ENCODE results near the gene APH1B.

DNA sequence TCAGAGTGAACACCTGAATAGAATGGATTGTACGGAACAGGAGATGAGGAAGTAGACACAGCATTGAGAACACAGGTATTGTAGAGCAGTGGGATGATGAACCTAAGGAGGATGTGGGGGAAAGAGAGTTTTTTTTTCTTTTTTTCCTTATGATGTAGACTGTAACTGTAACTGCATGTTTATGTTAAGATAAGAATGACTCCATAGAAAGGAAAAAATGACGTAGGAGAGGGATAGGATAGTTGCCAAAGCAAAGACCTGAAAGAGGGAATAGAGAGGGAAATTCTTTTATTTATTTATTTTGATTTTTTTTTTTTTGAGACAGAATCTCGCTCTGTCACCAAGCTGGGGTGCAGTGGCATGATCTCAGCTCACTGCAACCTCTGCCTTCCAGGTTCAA, 33.2 kb downstream of the APH1B start:
- TF ChIP-seq, protein P1, sequence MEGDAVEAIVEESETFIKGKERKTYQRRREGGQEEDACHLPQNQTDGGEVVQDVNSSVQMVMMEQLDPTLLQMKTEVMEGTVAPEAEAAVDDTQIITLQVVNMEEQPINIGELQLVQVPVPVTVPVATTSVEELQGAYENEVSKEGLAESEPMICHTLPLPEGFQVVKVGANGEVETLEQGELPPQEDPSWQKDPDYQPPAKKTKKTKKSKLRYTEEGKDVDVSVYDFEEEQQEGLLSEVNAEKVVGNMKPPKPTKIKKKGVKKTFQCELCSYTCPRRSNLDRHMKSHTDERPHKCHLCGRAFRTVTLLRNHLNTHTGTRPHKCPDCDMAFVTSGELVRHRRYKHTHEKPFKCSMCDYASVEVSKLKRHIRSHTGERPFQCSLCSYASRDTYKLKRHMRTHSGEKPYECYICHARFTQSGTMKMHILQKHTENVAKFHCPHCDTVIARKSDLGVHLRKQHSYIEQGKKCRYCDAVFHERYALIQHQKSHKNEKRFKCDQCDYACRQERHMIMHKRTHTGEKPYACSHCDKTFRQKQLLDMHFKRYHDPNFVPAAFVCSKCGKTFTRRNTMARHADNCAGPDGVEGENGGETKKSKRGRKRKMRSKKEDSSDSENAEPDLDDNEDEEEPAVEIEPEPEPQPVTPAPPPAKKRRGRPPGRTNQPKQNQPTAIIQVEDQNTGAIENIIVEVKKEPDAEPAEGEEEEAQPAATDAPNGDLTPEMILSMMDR (IDR thresholded peaks at IDR 0.05 in 8 of 11, conservative IDR thresholded peaks at IDR 0.05 in 3 of 11), result no peak
- TF ChIP-seq POLR2AphosphoS5 (IDR thresholded peaks at IDR 0.05) (no peak), POLR2A (IDR thresholded peaks at IDR 0.05) (no peak)
